HepG2 (cell line): ENCODE results near the gene HK2. TPM values are rescaled to one million over a fixed set of nuclear protein-coding genes. Genes with fewer than 3 reads are reported as not detected.

Experiments used
- ATAC-seq: fragments of 200-7000 bp; cut with Tn5 transposase; 3 replicates; pipeline ENCODE4 v1.9.1; 2020; ENCODE audit warnings: mild to moderate bottlenecking, moderate library complexity
- BruUV-seq: library from RNA; stranded (reverse); fragments of 400-500 nt; replicated peaks from 2 replicates; lab custom pipeline; 2021; lab: Mats Ljungman, UMichigan
- CTCF ChIA-PET: fragments of 300-600 bp; formaldehyde crosslinking; extraction: SDS; loops from one replicate; lab custom pipeline; 2021; ENCODE audit warnings: low total read pairs, inconsistent platforms, low intra/inter-chr PET ratio; lab: Yijun Ruan, JAX
- POLR2A ChIA-PET: fragments of 350-600 bp; sonication (Branson Sonifier 250); formaldehyde crosslinking; loops from one replicate; lab custom pipeline; 2020; ENCODE audit warnings: antibody characterized with exemption, inconsistent platforms; lab: Yijun Ruan, JAX
- DNase-seq: peaks from one replicate; pipeline ENCODE4 v3.0.0-alpha.2; 2015; ENCODE audit warnings: low spot score
- FAIRE-seq: peaks from 3 replicates; lab custom pipeline; 2011; peaks lifted over from hg19 to GRCh38; lab: Jason Lieb, UNC
- H2AFZ ChIP-seq: one replicate; pipeline ENCODE4 v1.6.1; 2011; ENCODE audit warnings: low read length, inconsistent platforms
- H3K27ac ChIP-seq: fragments of 300-600 bp; 3 replicates; pipeline ENCODE4 v1.8.0; 2011; ENCODE audit warnings: mixed run types, mild to moderate bottlenecking, mixed read lengths, low read length, inconsistent platforms; ENCODE audit not compliant: insufficient read depth; ENCODE audit errors: extremely low read length
- H3K27me3 ChIP-seq, 2 experiments: fragments of 200-600 bp in 1 of 2; 2 replicates in 1 of 2; 3 replicates in 1 of 2; pipeline versions ENCODE4 v1.6.0 to v1.8.0; 2011; ENCODE audit warnings: low read length in 2 of 2, mild to moderate bottlenecking in 2 of 2, moderate library complexity in 2 of 2, inconsistent platforms in 1 of 2; ENCODE audit not compliant: insufficient read depth in 2 of 2, control insufficient read depth in 1 of 2
- H3K36me3 ChIP-seq, 2 experiments: fragments of 200-600 bp in 1 of 2; replicated peaks in 1 of 2; 2 replicates in 1 of 2; 3 replicates in 1 of 2; pipeline versions ENCODE4 v1.5.1 to v1.8.0; 2011; ENCODE audit warnings: low read length in 2 of 2, inconsistent platforms in 1 of 2; ENCODE audit not compliant: insufficient read depth in 2 of 2, control insufficient read depth in 1 of 2
- H3K4me1 ChIP-seq: 2 replicates; pipeline ENCODE4 v1.5.1; 2012; ENCODE audit warnings: low read length, inconsistent platforms; ENCODE audit not compliant: insufficient read depth
- H3K4me2 ChIP-seq: 2 replicates; pipeline ENCODE4 v1.6.0; 2011; ENCODE audit warnings: low read depth, low read length, inconsistent platforms
- H3K4me3 ChIP-seq, 3 experiments: fragments of 200-600 bp in 1 of 3; sonication (generic), shearing (Covaris generic) in 1 of 3; replicated peaks in 1 of 3; 2 replicates each; pipeline ENCODE4 v1.5.1; 2011 to 2016; ENCODE audit warnings: low read length in 3 of 3, inconsistent platforms in 2 of 3, low read depth in 2 of 3, mild to moderate bottlenecking in 2 of 3, control low read depth in 1 of 3, mixed read lengths in 1 of 3; ENCODE audit not compliant: insufficient read depth in 1 of 3
- H3K79me2 ChIP-seq: one replicate; pipeline ENCODE4 v1.6.1; 2011; ENCODE audit warnings: low read length, inconsistent platforms; ENCODE audit not compliant: insufficient read depth
- H3K9ac ChIP-seq: 2 replicates; pipeline ENCODE4 v1.6.0; 2011; ENCODE audit warnings: mild to moderate bottlenecking, low read depth, low read length, inconsistent platforms; ENCODE audit not compliant: insufficient read depth
- H3K9me3 ChIP-seq: 2 replicates; pipeline ENCODE4 v1.5.1; 2012; ENCODE audit warnings: mild to moderate bottlenecking, low read length
- H4K20me1 ChIP-seq: 2 replicates; pipeline ENCODE4 v1.6.0; 2011; ENCODE audit warnings: inconsistent platforms, mild to moderate bottlenecking, low read length, moderate library complexity; ENCODE audit not compliant: insufficient read depth
- DNMT1 ChIP-seq: sonication (generic); formaldehyde crosslinking; IDR thresholded peaks from 2 replicates; pipeline ENCODE4 v1.5.1; 2020; ENCODE audit warnings: mild to moderate bottlenecking, missing genetic modification reagents
- ETV5 ChIP-seq: IDR thresholded peaks from 2 replicates; pipeline ENCODE4 v1.6.1; 2018; ENCODE audit warnings: missing biosample characterization, missing genetic modification reagents, inconsistent platforms, borderline replicate concordance
- GLI4 ChIP-seq: sonication (generic); formaldehyde crosslinking; IDR thresholded peaks from 2 replicates; pipeline ENCODE4 v1.5.1; 2020; ENCODE audit warnings: missing genetic modification reagents, mild to moderate bottlenecking, moderate library complexity, borderline replicate concordance
- HMG20B ChIP-seq: conservative IDR thresholded peaks from 2 replicates; pipeline ENCODE4 v1.6.1; 2016; ENCODE audit warnings: missing genetic modification reagents, missing compliant biosample characterization
- HNRNPL ChIP-seq: fragments of 200-400 bp; formaldehyde crosslinking; IDR thresholded peaks from 2 replicates; pipeline ENCODE4 v1.6.1; 2017; ENCODE audit warnings: mild to moderate bottlenecking, low read depth, low read length
- NFAT5 ChIP-seq: sonication (generic); formaldehyde crosslinking; IDR thresholded peaks from 2 replicates; pipeline ENCODE4 v1.4.0; 2020; ENCODE audit warnings: missing genetic modification reagents
- POLR2AphosphoS5 ChIP-seq: IDR thresholded peaks from 2 replicates; pipeline ENCODE4 v1.6.1; 2012; ENCODE audit warnings: low read depth, low read length
- POLR2G ChIP-seq: fragments of 200-400 bp; formaldehyde crosslinking; IDR thresholded peaks from 2 replicates; pipeline ENCODE4 v1.6.1; 2018; ENCODE audit warnings: mild to moderate bottlenecking, low read depth, low read length, moderate library complexity
- RBM22 ChIP-seq: fragments of 200-400 bp; formaldehyde crosslinking; optimal IDR thresholded peaks from 2 replicates; pipeline ENCODE3; 2017; ENCODE audit warnings: mild to moderate bottlenecking, low read length, moderate library complexity
- SP1 ChIP-seq, 2 experiments: fragments of 450-650 bp in 1 of 2; sonication (generic) in 1 of 2; formaldehyde crosslinking in 1 of 2; IDR thresholded peaks; 2 replicates each; pipeline versions ENCODE4 v1.4.0 to v1.6.1; 2016 to 2020; ENCODE audit warnings: missing genetic modification reagents in 1 of 2
- SRF ChIP-seq: IDR thresholded peaks from 2 replicates; pipeline ENCODE4 v1.6.1; 2011; ENCODE audit warnings: mild to moderate bottlenecking, low read depth, low read length, moderate library complexity
- WGBS: methylation state at CpG from one replicate; pipeline ENCODE4 v1.1.6; 2017; ENCODE audit warnings: low lambda C conversion rate; 5-methylcytosine and 5-hydroxymethylcytosine counted together
- in situ Hi-C: cut with HindIII; loops from 2 replicates; pipeline ENCODE4 v1.10.0; 2017; ENCODE audit warnings: low pct_unique_long_range_greater_than_20kb; ENCODE audit not compliant: extremely low pct_ligation_motif_present
- intact Hi-C: fragments of 100-400 bp; cut with micrococcal nuclease; formaldehyde crosslinking; loops from one replicate; pipeline ENCODE4 v1.10.0; 2022; ENCODE audit not compliant: unreplicated experiment
- polyA plus RNA-seq, 8 experiments: library from polyadenylated mRNA; depleted of rRNA in 3 of 8; stranded (reverse) in 7 of 8; unstranded in 1 of 8; fragments of >200 nt; fragmentation: Illumina TruSeq in 4 of 8; extraction: Trizol in 4 of 8; gene quantifications; 2 replicates each; pipeline versions ENCODE4 v1.2.1 to v1.2.3, GENCODE V29; 2011 to 2016; ENCODE audit warnings: low read depth in 4 of 8, missing spikeins in 1 of 8, mixed read lengths in 1 of 8; ENCODE audit not compliant: insufficient read depth in 1 of 8
- total RNA-seq, 5 experiments: library from RNA; depleted of rRNA; stranded (reverse); fragments of >200 nt; fragmentation: Illumina TruSeq; extraction: Trizol; gene quantifications; 2 replicates each; pipeline ENCODE4 v1.2.3, GENCODE V29; 2016; ENCODE audit warnings: low read depth in 1 of 5

HK2 gene
- total and polyA plus RNA-seq, 2 of the 13 experiments (the other 11 are each of a cell fraction or from before 2014, with no cell fraction given) = 13.2 to 101 TPM

- TF ChIP-seq NFAT5 (CRISPR knock-in tag) = no peak
Measured at GRCh38 chr2:74882299-74882687, 48.4 kb downstream of the HK2 start (continued).

- H3K4me1 ChIP-seq = no peaks in the 10 kb centered on the region
- WGBS = 97% methylated on average over 6 of the region's 6 CpGs
- no peak overlapping the region for H3K4me3 ChIP-seq
- POLR2A ChIA-PET = no interaction called here
- H3K4me2 ChIP-seq = no peak overlapping the region
- H2AFZ ChIP-seq = no peak overlapping the region
- no peak for FAIRE-seq
- intact Hi-C loops = no loop called here
- no peaks in the 10 kb centered on the region for H3K27me3 ChIP-seq
- ATAC-seq = no peak
- peaks cover 85 to 97% of the 10 kb centered on the region in 2 experiments for H3K36me3 ChIP-seq
- TF ChIP-seq SRF (no peak), RBM22 (peak; percentile 22), HMG20B (CRISPR knock-in tag) (no peak), DNMT1 (CRISPR knock-in tag) (no peak), SP1 (IDR thresholded peaks at IDR 0.05) (no peak), SP1 (CRISPR knock-in tag; IDR thresholded peaks at IDR 0.05) (no peak), ETV5 (CRISPR knock-in tag) (no peak), GLI4 (CRISPR knock-in tag) (no peak), POLR2AphosphoS5 (peak; percentile 22; the same call in 1 of the 2 replicates), POLR2G (peak; percentile 27; the same call in 1 of the 2 replicates), HNRNPL (no peak)
- H3K9ac ChIP-seq = no peak overlapping the region
- no peak for DNase-seq
- no peaks in the 10 kb centered on the region for H3K9me3 ChIP-seq
- in situ Hi-C loops = no loop called here
- H4K20me1 ChIP-seq = no peaks in the 10 kb centered on the region
- no TSS peak for BruUV-seq
- CTCF ChIA-PET = no interaction called here
- H3K27ac ChIP-seq = no peak overlapping the region
- no peaks in the 10 kb centered on the region for H3K79me2 ChIP-seq
Measured at GRCh38 chr2:74883011-74883410, 49.1 kb downstream of the HK2 start.
